GM21515 (cell line): ENCODE measurements around the gene CDYL.

ENCODE experiments used
- ATAC-seq: cut with Tn5 transposase; IDR thresholded peaks from one replicate; pipeline ENCODE4 v1.9.1; 2021; ENCODE audit not compliant: unreplicated experiment

Gene CDYL

DNA sequence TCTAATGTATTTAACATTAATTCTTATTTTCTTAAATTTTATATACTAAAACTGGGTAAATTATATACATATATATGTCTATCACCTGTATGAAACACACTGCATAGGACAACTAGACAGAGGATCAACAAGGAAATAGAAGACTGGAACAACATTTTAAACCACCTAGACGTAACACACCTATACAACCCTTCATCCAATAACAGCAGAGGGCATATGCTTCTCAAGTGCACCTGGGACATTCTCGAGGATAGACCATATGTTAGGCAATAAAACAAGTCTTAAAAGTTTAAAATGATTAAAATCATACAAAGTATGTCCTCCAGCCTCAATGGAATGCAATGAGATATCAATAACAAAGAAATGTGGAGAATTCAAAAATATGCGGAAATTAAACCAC, 182.4 kb downstream of the CDYL start:
- no peak for ATAC-seq

DNA sequence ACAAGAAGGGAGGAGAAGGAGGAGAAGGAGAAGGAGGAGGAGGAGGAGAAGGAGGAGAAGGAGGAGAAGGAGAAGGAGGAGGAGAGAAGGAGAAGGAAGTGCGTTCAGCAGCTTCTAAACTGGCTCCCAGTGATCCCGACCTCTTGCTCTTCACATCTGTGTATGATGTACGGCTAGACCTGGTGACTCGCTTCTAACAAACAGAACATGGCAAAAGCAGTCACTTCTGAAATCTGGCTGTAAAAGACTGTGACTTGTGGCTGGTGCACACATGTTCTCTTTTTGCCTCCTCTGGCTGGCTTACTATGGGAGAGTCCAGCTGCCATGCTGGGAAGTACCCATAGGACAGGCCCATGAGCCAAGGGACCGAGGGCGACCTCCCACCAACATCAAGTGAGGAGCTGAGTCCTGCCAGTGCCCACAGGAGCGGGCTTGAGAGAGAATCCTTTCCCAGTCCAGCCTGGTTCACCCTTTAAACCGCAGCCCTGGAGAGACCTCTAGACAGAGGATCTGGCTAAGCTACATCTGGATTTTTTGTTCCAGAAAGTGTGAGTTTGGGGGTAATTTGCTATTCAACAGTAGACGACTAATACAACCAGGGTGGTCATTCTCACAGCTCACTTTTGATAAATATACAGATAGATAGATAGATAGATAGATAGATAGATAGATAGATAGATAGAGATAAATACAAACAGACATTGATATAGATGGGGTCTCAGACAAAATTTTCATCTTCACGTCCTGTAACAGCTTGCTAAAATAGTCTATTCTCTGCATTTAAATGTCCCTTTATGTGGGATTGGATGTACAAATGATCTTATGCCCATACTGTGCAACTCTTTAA, 185.3 kb downstream of the CDYL start:
- no peak for ATAC-seq

DNA sequence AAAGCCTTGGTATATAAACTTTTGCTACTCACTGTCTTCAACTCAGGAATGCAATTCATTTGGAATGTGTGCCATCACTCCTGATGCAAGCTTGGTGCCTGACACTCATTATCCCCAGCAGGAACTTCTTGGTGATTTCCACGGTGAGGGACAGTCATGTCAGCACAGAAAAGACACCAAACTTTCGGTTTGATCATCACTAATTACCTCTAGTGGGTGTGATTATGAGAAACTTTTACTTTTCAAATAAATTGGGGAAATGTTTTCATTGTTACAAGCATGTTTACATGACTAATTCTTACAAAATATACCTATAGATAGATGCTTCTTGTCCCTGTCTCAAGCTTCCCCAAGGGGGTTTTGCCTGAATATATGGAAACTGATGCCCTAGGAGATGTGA, 186.7 kb downstream of the CDYL start:
- ATAC-seq: no peak

DNA sequence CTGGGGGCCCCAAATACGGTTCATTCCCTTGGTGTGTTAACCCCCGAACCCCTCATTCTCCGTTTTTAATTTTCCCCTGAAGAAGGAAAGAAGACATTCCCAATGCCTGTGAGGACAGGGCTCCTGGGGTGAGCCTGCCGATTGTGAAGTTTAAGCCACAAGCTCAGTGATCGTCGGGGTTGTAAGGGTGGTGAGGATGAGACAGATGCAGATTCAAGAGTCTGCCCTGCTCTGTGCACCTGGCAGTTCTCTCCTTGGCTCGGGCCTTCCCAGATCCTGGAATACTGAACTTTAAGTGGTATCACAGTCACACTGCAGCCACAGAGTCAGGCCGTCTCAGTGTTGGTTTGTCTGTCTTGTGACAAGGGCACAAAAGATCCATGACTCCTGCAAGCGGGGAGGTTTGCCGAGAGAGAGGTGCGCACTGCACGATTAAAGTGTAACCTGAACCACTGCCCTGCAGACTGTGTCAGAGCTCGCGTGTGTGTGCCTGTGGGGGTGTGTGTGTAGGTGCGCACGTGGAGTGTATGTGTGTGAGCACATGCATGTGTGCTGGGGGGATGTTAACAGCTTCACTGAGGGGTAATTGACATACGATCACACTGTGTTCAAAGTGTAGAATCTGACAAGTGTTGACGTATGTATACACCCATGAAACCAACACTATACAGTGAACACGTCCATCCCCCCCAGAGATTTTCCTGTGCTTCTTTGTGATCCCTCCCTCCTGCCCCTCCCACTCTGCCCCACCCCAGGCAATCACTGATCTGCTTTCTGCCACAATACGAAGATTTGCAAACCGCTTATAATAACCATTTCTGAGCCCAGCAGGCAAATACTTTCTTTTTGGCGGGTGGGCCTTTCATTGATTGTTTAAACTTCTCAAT, 188.7 kb downstream of the CDYL start:
- ATAC-seq: no peak

DNA sequence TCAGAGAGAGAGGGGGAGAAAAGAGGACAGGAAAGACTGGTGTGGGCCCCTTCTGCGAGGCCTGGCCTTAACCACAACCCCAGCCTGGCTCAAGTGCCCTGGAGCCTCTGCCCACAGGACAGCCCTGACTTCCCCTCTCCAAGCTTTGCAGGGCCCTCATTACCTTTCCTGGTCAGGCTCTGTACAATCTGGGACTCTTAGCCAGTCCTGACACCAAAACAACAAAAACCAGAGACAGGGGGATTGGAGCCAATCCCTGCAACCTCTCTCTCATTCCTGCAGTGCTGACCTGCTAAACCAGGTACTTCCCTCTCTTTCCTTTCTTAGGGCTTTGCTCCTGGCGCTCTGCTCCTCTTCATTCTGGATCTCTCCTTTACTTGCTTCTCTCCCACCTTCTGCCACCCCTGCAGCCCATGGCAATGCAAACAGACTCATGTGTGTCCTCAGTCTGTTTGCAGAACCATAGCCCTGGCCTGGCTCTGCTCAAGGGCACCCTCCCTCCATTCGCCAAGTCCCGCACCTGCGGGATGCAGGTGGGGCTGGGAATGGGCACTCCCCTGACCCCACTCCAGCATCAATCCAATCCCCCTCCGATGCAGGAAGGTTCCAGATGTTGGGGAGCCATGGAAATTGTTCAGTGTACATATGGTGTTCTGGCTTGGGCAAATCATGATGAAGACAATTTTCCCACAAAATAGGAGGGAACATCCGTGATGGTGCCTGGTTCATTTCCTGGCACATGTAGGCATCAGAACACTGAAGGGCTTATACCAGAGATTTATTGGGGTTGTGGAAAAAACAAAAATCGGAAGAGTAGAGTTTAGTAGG, 189.6 kb downstream of the CDYL start:
- ATAC-seq: no peak

DNA sequence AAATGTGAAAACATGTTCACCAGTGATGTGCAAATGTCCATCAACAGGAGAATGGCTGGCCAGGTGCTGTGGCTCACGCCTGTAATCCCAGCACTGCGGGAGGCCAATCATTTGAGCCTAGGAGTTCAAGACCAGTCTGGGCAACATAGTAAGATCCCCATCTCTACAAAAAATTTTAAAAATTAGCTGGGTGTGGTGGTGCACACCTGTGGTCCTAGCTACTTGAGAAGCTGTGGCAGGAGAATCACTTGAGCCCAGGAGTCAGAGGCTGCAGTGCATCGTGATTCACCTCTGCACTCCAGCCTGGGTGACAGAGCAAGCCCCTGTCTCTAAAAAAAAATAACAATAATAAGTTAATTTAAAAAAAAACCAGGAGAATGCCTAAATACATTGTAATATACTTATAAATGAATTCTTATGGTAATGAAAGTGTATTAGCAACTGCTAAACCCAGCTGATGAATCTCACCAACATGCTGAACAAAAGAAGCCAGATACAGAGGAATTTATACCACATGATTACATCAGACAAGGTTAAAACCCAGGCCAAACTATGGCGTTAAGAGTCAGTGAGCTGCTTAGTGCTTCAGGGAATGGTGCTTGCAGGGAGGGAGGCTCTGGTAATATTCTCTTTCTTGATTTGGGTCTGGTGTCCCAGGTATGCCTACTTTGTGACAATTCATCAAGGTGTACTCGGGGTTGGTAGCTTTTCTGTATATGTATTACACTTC, 191.3 kb downstream of the CDYL start:
- ATAC-seq: no peak

DNA sequence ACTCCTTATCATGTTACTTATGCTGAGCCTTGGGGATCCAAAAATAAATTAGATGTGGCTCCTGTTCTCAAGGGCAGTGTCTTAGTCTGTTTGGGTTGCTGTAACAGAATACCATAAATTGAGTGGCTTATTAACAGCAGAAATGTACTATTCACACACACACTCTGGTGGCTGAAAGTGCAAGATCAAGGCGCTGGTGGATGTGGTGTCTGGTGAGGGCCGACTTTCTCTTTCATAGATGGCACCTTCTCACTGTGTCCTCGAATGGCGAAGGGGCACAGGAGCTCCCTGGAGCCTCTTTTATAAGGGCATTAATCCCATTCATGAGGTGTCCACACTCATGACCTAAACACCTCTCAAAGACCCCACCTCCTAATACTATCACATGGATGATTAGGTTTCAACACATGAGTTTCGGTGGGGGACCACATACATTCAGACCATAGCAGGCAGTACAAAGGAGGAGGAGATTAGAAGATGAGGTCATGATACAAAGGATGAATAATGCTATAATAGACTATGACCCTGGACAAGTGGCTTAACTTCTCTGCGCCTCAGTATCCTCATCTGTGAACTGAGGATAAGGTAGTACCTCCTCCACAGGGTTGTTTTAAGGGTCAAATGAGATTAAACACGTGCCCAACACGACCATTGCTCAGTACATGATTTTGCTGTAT, 193.5 kb downstream of the CDYL start:
- no peak for ATAC-seq

DNA sequence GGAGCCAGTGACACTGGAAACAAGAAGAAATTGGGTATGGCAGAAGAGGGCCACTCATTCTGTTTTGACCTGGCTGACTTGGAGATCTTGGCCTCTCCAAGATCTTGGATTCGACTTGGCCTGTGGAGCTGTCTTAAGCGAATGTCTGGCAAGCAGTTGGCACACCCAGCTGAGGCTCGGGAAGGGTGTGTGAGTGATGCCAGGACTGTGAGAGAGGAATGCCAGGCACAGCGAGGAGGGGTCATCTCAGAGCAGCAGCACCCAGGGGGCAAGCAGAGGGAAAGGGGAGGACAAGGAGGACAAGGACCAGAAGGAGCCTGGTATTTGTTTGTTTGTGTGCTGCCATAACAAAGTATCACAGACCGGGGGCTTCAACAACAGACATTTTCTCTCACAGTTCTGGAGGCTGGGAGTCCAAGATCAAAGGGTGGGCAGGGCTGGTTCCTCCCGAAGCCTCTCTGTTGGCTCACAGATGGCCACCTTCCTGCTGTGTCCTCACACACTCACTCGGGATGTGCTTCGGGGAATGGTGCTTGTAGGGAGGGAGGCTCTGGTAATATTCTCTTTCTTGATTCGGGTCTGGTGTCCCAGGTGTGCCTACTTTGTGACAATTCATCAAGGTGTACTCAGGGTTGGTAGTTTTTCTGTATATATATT, 194.7 kb downstream of the CDYL start:
- no peak for ATAC-seq

DNA sequence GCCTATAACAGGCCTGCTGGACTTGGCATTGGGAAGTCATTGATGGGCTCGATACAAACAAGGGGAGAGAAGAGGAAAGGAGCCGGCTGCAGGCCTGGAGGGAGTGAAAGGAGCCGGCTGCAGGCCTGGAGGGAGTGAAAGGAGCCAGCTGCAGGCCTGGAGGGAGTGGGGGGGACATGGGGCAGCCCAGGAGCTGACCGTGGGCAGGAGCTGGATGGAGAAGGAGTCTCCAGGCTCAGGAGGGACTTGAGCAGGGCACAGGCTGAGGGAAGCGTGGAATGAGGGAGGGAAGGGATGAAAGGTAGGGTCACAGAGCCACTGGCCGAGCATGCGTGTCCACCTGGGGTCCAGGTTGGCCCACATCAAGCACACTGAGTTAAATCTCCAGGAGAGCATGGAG, 195.6 kb downstream of the CDYL start:
- ATAC-seq: no peak

DNA sequence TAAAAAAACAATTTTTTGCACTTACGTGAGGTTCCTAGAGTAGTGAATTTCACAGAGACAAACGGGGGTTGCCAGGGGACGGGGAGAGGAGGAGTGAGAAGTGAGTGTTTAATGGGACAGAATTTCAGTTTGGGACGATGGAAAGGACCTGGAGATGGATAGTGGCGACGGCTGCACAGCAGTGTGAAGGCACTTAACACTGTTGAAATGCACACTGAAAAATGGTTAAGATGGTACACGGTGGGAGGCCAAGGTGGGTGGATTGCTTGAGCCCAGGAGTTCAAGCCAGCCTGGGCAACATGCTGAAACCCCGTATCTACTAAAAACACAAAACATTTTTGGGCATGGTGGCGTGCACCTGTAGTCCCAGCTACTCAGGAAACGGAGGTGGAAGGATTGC, 196.2 kb downstream of the CDYL start:
- ATAC-seq: no peak

DNA sequence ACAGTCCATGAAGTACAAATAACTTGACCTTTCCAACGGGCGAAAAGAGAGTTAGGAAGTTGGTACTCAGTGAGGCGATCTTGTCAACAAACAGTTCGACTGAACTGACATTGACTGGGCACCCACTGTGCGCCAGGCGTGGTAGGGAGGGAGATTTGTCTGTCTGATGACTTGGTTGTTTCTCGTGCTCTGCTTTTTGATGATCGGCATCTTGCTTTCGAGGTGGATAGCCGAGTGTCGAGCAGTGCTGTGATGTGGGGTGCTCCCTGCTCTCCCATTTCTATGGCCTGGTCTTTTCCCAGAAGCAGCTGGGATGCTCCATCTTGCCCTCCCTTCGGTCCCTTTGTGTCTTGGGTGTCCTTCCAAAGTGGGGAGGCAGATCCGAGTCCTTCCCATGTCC, 197.2 kb downstream of the CDYL start:
- no peak for ATAC-seq

DNA sequence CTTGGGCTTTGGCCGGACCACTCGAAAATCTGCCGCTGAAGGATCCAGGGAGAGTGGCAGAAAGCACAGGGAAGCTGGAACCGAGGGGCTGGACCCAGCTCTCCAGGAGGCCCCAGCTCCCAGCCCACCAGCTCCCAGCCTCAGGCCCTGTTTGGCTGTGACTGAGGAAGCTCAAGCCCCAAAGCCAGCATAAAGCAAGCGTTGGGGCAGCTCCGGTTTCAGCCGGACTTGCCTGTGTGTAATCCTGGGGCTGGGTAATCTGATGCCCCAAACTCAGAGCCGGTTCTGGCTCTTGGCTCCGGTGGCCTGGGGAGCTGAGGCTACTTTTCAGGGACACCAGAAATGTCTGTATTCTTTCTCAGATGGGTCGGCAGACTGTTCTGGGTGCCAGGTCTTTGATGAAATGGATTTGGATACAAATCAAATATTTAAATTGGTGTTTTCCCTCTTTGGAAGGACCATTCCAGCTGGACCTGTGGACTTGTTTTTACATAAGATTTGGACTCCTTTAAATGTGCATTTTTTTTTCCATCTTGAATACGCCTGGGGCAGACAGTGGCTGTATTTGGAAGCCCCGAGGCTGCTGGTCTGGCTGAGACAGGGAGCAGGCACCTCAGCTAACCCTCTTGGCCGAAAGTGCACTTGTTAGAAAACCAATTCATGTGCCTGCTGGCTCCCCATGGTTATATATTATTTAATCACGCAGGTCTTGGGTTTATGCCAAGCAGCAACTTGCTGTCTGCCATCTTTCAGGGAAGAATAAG, 198.0 kb downstream of the CDYL start:
- ATAC-seq: no peak

DNA sequence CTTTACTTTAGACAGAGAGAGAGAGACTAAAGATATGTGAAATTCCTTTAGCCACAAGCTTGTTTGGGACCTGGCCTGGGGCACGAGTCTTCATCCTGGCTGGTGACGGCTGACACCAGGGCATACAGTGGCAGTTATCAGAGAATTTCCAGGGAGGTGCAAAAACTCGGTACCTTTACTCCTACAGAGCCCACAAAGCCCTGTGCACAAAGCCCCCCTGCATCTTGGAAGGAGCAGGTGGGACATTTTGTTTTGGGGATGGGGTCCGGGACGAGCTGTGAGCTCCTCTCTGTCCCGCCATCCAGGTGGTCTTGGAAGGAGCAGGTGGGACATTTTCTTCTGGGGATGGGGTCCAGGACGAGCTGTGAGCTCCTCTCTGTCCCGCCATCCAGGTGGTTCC, 198.8 kb downstream of the CDYL start:
- no peak for ATAC-seq

DNA sequence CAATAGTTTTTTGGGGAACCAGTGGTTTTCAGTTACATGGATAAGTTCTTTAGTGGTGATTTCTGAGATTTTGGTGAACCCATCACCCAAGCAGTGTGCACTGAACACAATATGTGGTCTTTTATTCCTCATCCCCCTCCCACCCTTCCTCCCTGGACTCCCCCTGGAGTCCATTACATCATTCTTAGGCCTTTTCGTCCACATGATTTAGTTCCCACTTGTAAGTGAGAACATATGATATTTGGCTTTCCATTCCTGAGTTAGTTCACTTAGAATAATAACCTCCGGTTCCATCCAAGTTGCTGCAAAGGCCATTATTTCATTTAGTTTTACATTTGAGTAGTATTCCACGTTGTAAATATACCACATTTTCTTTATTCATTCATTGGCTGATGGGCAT, 199.3 kb downstream of the CDYL start:
- ATAC-seq: no peak

DNA sequence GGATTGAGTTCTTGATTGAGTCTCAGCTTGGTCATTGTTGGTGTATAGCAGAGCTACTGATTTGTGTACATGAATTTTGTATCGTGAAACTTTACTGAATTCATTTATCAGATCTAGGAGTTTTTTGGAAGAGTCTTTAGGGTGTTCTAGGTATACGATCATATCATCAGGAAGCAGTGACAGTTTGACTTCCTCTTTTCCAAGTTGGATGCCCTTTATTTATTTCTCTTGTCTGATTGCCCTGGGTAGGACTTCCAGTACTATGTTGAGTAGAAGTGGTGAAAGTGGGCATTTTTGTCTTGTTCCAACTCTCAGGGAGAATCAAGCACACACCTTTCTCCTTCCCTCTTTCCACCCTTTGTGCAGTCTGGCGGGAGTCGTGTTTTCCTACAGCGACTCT, 201.3 kb downstream of the CDYL start:
- no peak for ATAC-seq

DNA sequence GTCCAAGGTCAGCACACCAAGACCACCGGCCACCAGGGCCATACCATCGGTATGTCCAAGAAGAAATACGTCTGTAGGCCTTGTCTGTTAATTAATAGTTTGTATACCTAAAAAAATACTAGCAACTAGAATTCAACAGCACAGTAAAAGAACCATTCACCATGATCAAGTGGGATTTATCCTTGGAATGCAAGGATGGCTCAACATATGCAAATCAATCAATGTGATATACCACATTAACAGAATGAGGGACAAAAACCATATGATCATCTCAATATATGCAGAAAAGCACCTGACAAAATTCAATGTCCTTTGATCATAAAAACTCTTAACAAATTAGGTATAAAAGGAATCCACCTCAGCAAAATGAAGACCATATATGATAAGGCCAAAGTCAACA, 203.2 kb downstream of the CDYL start:
- ATAC-seq: no peak

DNA sequence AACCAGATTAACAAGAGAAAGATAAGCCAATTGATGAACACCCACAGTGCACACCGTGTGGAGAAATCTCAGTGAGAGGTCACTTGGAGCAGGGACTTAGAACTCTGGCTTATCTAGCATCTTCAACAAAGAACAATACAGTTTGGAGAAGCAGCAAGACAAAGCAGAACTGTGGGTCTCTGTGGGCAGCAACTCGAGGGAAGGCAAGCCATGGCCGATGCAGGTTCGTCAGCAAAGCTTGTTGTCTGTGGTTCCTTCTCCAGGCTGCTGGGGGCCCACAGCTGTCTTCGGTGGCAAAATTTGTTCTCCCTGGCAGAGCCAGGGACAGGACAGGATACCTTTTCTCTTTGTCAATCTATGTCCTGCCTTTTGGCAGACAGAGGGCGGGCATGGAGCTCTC, 205.6 kb downstream of the CDYL start:
- no peak for ATAC-seq

DNA sequence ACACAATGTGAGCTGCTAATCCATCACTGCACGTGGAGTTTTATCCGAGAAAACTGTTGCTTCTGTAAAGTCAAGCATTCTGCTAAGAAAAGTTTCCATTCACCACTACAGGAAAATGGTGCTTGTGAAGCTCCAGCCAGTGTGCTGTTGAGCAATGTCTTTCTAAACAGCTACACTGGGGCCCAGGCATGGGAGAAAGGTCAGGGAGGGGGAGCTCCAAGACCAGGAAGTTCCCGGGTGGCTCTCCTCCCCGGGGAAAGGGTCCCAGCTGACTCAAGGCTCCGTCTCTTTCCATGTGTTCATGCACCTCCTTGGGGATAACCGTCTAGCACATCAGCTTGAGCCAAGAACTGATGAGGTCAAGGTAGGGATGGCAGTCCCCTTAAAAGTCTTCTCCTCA, 207.1 kb downstream of the CDYL start:
- no peak for ATAC-seq

DNA sequence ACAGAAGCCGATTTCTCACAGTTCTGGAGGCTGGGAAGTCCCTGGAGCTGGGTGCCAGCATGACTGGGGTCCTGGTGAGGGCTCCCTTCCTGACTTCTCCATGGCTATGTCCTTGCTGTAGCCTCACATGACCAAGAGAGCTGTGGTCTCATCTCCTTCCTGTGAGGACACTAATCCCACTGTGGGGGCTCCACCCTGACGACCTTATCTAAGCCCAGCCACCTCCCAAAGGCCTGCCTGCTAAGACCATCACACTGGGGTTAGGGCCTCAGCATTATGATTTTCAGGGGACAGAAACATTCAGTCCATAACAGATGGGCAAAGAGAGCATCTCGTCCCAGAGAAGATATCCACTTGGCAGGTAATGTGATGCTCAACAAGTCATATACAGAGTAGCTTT, 210.8 kb downstream of the CDYL start:
- ATAC-seq: no peak
